Activated naive CD8-positive, alpha-beta T cell treated with anti-CD3 and anti-CD28 coated beads for 36 hours (primary cell): ENCODE results near the gene KIRREL3. TPM values are rescaled to one million over a fixed set of nuclear protein-coding genes. Genes with fewer than 3 reads are reported as not detected.

Source experiments
- DNase-seq: peaks from one replicate; pipeline ENCODE4 v3.0.0; 2021
- H3K27ac Mint-ChIP-seq: one replicate; pipeline ENCODE4 v1.8.0; 2022; ENCODE audit warnings: mild to moderate bottlenecking, moderate library complexity, mixed read lengths
- H3K27me3 Mint-ChIP-seq: one replicate; pipeline ENCODE4 v1.8.0; 2022; ENCODE audit warnings: mild to moderate bottlenecking, mixed read lengths
- H3K36me3 Mint-ChIP-seq: one replicate; pipeline ENCODE4 v1.8.0; 2021; ENCODE audit warnings: mild to moderate bottlenecking, mixed read lengths
- H3K4me1 Mint-ChIP-seq: one replicate; pipeline ENCODE4 v1.8.0; 2021; ENCODE audit warnings: mixed read lengths
- H3K4me3 Mint-ChIP-seq: one replicate; pipeline ENCODE4 v1.8.0; 2022; ENCODE audit warnings: mild to moderate bottlenecking, moderate library complexity, mixed read lengths
- H3K9me3 Mint-ChIP-seq: one replicate; pipeline ENCODE4 v1.8.0; 2022; ENCODE audit warnings: mixed read lengths
- total RNA-seq, 2 experiments: library from RNA; stranded (reverse); gene quantifications; one replicate each; pipeline ENCODE4 v1.2.3, GENCODE V29; 2021

Gene KIRREL3
- total RNA-seq, 2 experiments from 2014 or later, result not detected

- Mint-ChIP-seq H3K4me3 (no peak overlapping the region), H3K27me3 (peaks cover 17% of the 10 kb centered on the region), H3K36me3 (no peaks in the 10 kb centered on the region), H3K27ac (no peak overlapping the region), H3K4me1 (no peaks in the 10 kb centered on the region), H3K9me3 (no peaks in the 10 kb centered on the region)
- DNase-seq, result no peak
These were observed 360.4 kb downstream of the KIRREL3 start for GRCh38 chr11:126640186-126640585.

DNA sequence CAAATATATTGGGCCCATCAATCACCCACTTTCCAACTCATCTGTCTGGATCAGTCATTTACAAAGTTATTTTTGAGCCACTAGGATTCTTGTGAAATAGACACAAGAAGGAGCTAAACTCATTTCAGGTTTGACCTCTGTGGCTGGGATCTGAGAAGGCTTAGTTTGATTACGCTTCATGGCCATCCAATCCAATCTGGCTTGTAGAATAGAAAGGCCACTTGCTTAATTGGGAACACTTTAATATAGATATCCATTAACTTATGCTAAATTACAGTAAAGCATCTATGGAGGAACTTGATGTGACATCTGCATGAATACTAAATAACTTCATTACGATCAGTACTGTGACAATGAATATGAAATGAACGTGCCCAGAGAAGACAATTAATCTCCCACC lies 360.9 kb downstream of the KIRREL3 start:
- no peak for DNase-seq
- Mint-ChIP-seq H3K36me3 (no peaks in the 10 kb centered on the region), H3K4me1 (no peaks in the 10 kb centered on the region), H3K27ac (no peak overlapping the region), H3K27me3 (peaks cover 17% of the 10 kb centered on the region), H3K4me3 (no peak overlapping the region), H3K9me3 (no peaks in the 10 kb centered on the region)

DNA sequence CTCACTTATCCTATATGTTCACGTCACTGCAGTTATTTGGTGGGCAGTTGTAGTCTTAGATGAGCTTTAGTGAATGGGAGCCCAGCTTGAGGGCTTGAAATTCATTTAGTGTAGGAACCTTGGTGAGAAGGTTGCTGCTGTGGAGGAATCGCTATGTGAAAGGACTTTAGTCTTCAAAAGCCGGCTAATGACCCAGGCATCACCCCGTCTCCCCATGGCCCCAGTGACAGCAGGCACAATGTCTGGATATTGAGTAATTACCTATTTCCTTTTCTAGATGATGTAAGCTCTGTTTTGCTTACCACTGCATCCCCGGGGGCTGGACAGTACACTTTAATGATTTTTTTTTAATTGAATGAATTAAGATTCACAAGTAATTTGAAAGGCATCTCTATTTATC lies 361.9 kb downstream of the KIRREL3 start:
- Mint-ChIP-seq H3K36me3 (no peaks in the 10 kb centered on the region), H3K9me3 (no peaks in the 10 kb centered on the region), H3K27me3 (peaks cover 17% of the 10 kb centered on the region), H3K4me3 (no peak overlapping the region), H3K27ac (no peak overlapping the region), H3K4me1 (no peaks in the 10 kb centered on the region)
- no peak for DNase-seq

DNA sequence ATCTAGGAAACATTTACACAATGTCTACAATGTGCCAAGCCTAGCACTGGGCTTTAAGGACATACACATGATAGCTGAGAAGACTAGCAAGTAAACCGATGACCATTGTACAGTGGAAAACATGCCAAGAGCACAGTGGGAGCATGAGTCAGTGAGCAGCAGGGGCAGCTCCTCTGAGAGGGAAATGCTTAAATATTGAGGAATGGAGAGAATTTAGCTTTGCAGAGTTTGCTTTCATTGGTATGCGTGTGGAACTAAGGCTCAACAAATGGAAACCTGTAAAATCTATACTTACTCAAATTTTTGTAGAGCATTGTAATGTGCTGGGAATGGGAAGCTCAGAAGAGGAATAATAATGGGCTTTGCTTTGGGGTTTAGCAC lies 362.8 kb downstream of the KIRREL3 start:
- DNase-seq, result no peak
- H3K27ac Mint-ChIP-seq, result no peak overlapping the region
- no peaks in the 10 kb centered on the region for H3K4me1 Mint-ChIP-seq
- no peak overlapping the region for H3K4me3 Mint-ChIP-seq
- peaks cover 17% of the 10 kb centered on the region for H3K27me3 Mint-ChIP-seq
- H3K9me3 Mint-ChIP-seq, result no peaks in the 10 kb centered on the region
- no peaks in the 10 kb centered on the region for H3K36me3 Mint-ChIP-seq

- H3K27me3 Mint-ChIP-seq, result peaks cover 17% of the 10 kb centered on the region
- no peaks in the 10 kb centered on the region for H3K36me3 Mint-ChIP-seq
- no peak overlapping the region for H3K4me3 Mint-ChIP-seq
- H3K4me1 Mint-ChIP-seq, result no peaks in the 10 kb centered on the region
- DNase-seq, result no peak
- no peak overlapping the region for H3K27ac Mint-ChIP-seq
- no peaks in the 10 kb centered on the region for H3K9me3 Mint-ChIP-seq
These were observed 363.4 kb downstream of the KIRREL3 start for GRCh38 chr11:126636911-126637794.

DNA sequence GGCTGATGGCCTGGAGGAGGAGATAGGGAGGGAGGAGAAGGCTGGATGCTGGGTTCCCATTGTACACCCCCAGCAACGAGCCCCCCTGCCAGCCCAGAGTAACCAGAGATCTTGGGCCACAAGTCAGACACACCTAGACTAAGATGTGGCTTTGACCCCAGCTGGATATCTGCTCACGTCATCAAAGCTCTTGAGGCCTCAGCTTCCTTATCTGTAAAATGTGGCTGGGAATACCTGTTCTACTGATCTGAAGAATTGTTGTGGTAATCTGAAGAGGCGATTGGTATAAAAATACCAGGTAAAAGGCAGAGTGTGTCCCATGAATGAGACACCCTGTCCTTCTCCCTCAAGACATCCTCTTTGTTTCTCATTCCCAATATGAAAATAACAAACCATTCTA lies 365.1 kb downstream of the KIRREL3 start:
- Mint-ChIP-seq H3K27me3 (peaks cover 17% of the 10 kb centered on the region), H3K9me3 (no peaks in the 10 kb centered on the region), H3K4me1 (no peaks in the 10 kb centered on the region), H3K27ac (no peak overlapping the region), H3K4me3 (no peak overlapping the region), H3K36me3 (no peaks in the 10 kb centered on the region)
- DNase-seq, result no peak

DNA sequence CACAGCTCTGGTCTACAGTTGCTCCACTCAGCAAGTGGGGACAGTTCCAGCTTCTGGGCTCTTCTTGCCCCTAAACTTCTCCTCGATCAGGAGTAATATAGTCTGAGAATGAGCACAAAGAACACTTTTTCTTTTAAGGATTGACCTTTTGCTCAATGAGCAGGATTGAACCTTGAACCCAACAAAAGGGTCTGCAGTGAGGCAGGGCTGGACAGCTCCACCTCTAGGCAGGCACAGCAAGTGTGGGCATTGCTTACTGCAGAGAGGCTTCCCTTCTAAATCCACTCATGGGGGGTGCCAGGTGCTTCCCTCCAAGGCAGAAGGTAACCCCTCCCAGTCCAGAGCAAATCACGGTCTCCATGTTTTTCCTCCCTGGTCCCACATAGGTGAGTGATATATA lies 365.6 kb downstream of the KIRREL3 start:
- no peaks in the 10 kb centered on the region for H3K9me3 Mint-ChIP-seq
- H3K4me1 Mint-ChIP-seq, result no peaks in the 10 kb centered on the region
- H3K4me3 Mint-ChIP-seq, result no peak overlapping the region
- H3K27ac Mint-ChIP-seq, result no peak overlapping the region
- H3K27me3 Mint-ChIP-seq, result peaks cover 17% of the 10 kb centered on the region
- no peak for DNase-seq
- no peaks in the 10 kb centered on the region for H3K36me3 Mint-ChIP-seq

DNA sequence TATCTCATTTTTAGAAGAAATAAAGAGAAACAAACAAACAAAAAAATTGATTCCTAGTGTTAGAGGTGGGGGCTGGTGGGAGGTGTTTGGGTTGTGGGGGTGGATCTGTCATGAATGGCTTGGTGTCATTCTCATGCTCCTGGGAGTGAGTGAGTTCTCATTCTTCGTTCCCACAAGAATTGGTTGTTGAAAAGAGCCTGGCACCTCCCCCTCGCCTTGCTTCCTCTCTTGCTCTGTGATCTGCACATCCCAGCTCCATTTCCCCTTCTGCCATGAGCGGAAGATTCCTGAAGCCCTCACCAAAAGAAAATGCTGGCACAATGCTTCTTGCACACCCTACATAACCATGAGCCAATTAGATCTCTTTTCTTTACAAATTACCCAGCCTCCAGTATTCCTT lies 367.2 kb downstream of the KIRREL3 start:
- no peak for DNase-seq
- Mint-ChIP-seq H3K9me3 (no peaks in the 10 kb centered on the region), H3K4me3 (no peak overlapping the region), H3K4me1 (no peaks in the 10 kb centered on the region), H3K27ac (no peak overlapping the region), H3K36me3 (no peaks in the 10 kb centered on the region), H3K27me3 (peaks cover 9% of the 10 kb centered on the region)

GRCh38 chr11:126630893-126631798 lies 369.4 kb downstream of the KIRREL3 start:
- H3K4me3 Mint-ChIP-seq, result no peak overlapping the region
- no peaks in the 10 kb centered on the region for H3K4me1 Mint-ChIP-seq
- no peaks in the 10 kb centered on the region for H3K36me3 Mint-ChIP-seq
- no peak overlapping the region for H3K27ac Mint-ChIP-seq
- H3K9me3 Mint-ChIP-seq, result no peaks in the 10 kb centered on the region
- H3K27me3 Mint-ChIP-seq, result no peaks in the 10 kb centered on the region
- no peak for DNase-seq

GRCh38 chr11:126630488-126630887 lies 370.1 kb downstream of the KIRREL3 start:
- Mint-ChIP-seq H3K27ac (no peak overlapping the region), H3K36me3 (no peaks in the 10 kb centered on the region), H3K4me1 (no peaks in the 10 kb centered on the region), H3K4me3 (no peak overlapping the region), H3K9me3 (no peaks in the 10 kb centered on the region), H3K27me3 (no peaks in the 10 kb centered on the region)
- DNase-seq, result no peak

GRCh38 chr11:126628790-126629621 lies 371.6 kb downstream of the KIRREL3 start:
- H3K36me3 Mint-ChIP-seq, result no peaks in the 10 kb centered on the region
- no peak overlapping the region for H3K27ac Mint-ChIP-seq
- H3K4me3 Mint-ChIP-seq, result no peak overlapping the region
- no peaks in the 10 kb centered on the region for H3K4me1 Mint-ChIP-seq
- no peaks in the 10 kb centered on the region for H3K9me3 Mint-ChIP-seq
- no peak for DNase-seq
- peaks cover 5% of the 10 kb centered on the region for H3K27me3 Mint-ChIP-seq

DNA sequence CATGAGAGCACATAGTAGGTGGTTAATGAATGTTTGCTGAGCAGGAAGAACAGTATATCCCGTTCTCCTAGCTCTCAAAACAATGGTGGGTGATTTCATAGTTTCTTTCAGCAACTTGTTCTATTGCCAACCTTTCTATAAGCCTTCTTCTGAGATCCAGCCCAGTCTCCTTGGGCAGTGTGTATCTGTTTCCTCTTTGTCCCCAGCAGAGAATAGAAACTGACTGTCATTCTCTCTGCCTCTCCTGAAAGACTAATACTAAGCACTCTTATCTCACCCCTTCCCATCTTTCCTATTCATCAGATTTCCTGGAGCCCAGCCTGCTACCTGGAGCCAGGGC lies 372.1 kb downstream of the KIRREL3 start:
- H3K4me3 Mint-ChIP-seq, result no peak overlapping the region
- no peak overlapping the region for H3K27ac Mint-ChIP-seq
- no peaks in the 10 kb centered on the region for H3K4me1 Mint-ChIP-seq
- no peak for DNase-seq
- H3K36me3 Mint-ChIP-seq, result no peaks in the 10 kb centered on the region
- peaks cover 7% of the 10 kb centered on the region for H3K27me3 Mint-ChIP-seq
- no peaks in the 10 kb centered on the region for H3K9me3 Mint-ChIP-seq

DNA sequence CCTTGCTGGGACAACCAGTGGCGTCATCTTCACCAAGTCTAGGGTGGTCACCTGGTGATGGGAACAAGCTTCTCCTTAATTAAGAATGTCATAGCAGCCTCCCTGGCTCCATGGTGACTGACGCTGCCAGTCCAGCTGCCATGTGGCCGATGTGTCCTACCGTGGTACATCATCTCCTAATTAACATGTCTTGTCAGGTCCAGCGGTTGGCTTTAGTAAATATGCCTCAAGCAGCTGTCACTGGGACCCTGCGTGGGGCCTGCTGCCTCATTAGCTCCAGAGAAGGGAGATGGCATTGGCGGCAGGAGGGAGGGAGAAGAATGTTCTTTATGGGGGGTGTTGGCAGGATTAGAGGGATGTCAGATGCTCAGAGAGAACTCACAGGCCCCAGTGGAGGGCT lies 373.1 kb downstream of the KIRREL3 start:
- no peak overlapping the region for H3K4me3 Mint-ChIP-seq
- no peaks in the 10 kb centered on the region for H3K9me3 Mint-ChIP-seq
- no peaks in the 10 kb centered on the region for H3K36me3 Mint-ChIP-seq
- H3K27me3 Mint-ChIP-seq, result peaks cover 7% of the 10 kb centered on the region
- H3K27ac Mint-ChIP-seq, result no peak overlapping the region
- no peaks in the 10 kb centered on the region for H3K4me1 Mint-ChIP-seq
- no peak for DNase-seq

GRCh38 chr11:126624506-126624905 lies 376.1 kb downstream of the KIRREL3 start:
- H3K27me3 Mint-ChIP-seq, result peaks cover 7% of the 10 kb centered on the region
- H3K9me3 Mint-ChIP-seq, result no peaks in the 10 kb centered on the region
- no peak overlapping the region for H3K4me3 Mint-ChIP-seq
- no peak for DNase-seq
- no peaks in the 10 kb centered on the region for H3K4me1 Mint-ChIP-seq
- H3K27ac Mint-ChIP-seq, result no peak overlapping the region
- no peaks in the 10 kb centered on the region for H3K36me3 Mint-ChIP-seq

- no peak for DNase-seq
- H3K9me3 Mint-ChIP-seq, result no peaks in the 10 kb centered on the region
- H3K4me1 Mint-ChIP-seq, result no peaks in the 10 kb centered on the region
- H3K36me3 Mint-ChIP-seq, result no peaks in the 10 kb centered on the region
- no peak overlapping the region for H3K4me3 Mint-ChIP-seq
- no peak overlapping the region for H3K27ac Mint-ChIP-seq
- H3K27me3 Mint-ChIP-seq, result peaks cover 10% of the 10 kb centered on the region
These were observed 381.1 kb downstream of the KIRREL3 start for GRCh38 chr11:126619516-126619915.
